Heart left ventricle (tissue), 13 donors: ENCODE results near the gene KIF21B.

ENCODE experiments used
- POLR2A ChIP-seq, 2 donors: fragments of 450-650 bp; IDR thresholded peaks; one replicate each; pipeline ENCODE4 v1.6.1; 2017; ENCODE audit warnings: antibody characterized with exemption in 2 of 2, mild to moderate bottlenecking in 2 of 2, moderate library complexity in 2 of 2
- TF ChIP-seq, protein P1 (sequence below), 12 donors: fragments of 200-600 bp; sonication (generic) in 4 of 12; IDR thresholded peaks; one replicate each; pipeline versions ENCODE4 v1.5.0 to v1.8.0; 2018 to 2022; ENCODE audit warnings: antibody characterized with exemption in 12 of 12, mild to moderate bottlenecking in 5 of 12
- donor health status: ischemic (EF 13 %, LVEDD 7.1; RV severe dilation, severe dysfunction).
- donor health status: DM: no; HTN: yes; CAD: no.
- donor health status: DM: no; HTN: no; CAD: no.
- donor health status: ischemic (EF 25% LVEDD 6.9; RV normal size, moderate dysfunction).
- donor health status: ischemic (EF 25% LVEDD 5.7; RV mildly dilated, moderate dysfunction).
- donor health status: ischemic (EF 35%, LVEDD 5.7; RV mildly dilated, moderate dysfunction).
- donor health status: nonischemic (EF 11% LVEDD 7.7; RV severe dilation, severe dysfunction).
- donor health status: DM: yes; HTN: yes; CAD: no.
- donor health status: PGD.
- donor health status: ischemic (EF 29% LVEDD 5.4; RV normal size, mild dysfunction).
- donor health status: nonischemic (EF 23%, LVEDD 6.1; RV moderate dilation, normal function).

DNA sequence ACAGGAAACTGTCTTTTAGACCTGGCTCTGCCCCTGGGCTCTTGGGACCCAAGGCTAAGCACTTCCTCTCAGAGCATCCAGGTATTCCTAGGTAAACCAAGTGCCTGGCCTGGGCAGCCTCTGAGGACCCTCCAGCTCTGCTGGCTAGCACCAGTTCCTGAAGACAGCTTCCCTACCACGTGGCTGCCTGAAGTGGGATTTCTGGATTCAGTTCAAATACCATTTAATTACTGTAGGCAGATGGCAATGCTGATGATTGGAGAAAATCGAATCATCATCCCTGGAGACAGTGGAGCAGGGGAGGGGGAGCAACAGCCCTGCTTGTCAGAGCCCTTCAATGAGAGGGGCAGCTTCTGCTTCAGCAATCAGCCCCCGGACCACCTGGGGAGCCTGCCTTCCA lies 11.9 kb downstream of the KIF21B start:
- TF ChIP-seq, protein P1, sequence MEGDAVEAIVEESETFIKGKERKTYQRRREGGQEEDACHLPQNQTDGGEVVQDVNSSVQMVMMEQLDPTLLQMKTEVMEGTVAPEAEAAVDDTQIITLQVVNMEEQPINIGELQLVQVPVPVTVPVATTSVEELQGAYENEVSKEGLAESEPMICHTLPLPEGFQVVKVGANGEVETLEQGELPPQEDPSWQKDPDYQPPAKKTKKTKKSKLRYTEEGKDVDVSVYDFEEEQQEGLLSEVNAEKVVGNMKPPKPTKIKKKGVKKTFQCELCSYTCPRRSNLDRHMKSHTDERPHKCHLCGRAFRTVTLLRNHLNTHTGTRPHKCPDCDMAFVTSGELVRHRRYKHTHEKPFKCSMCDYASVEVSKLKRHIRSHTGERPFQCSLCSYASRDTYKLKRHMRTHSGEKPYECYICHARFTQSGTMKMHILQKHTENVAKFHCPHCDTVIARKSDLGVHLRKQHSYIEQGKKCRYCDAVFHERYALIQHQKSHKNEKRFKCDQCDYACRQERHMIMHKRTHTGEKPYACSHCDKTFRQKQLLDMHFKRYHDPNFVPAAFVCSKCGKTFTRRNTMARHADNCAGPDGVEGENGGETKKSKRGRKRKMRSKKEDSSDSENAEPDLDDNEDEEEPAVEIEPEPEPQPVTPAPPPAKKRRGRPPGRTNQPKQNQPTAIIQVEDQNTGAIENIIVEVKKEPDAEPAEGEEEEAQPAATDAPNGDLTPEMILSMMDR (IDR thresholded peaks at IDR 0.05): no peak
- no peak for TF ChIP-seq POLR2A (IDR thresholded peaks at IDR 0.05)
